OCI-LY1 (cell line): ENCODE measurements around the gene GRIN2A.

Source experiments
- H2AFZ ChIP-seq: fragments of 200-600 bp; sonication (generic), shearing (Covaris generic); 2 replicates; pipeline ENCODE4 v1.6.0; 2014; ENCODE audit warnings: antibody characterized with exemption, mild to moderate bottlenecking, low read length
- H3F3A ChIP-seq: fragments of 200-600 bp; sonication (generic), shearing (Covaris generic); 2 replicates; pipeline ENCODE4 v1.6.0; 2014; ENCODE audit warnings: mild to moderate bottlenecking, antibody characterized with exemption, low read length, moderate library complexity; ENCODE audit not compliant: insufficient read depth
- H3K27ac ChIP-seq: fragments of 200-600 bp; sonication (generic); 2 replicates; pipeline ENCODE4 v1.5.1; 2014; ENCODE audit warnings: low read length, mixed run types, mild to moderate bottlenecking, low read depth; ENCODE audit not compliant: poor library complexity, severe bottlenecking
- H3K27me3 ChIP-seq: fragments of 200-600 bp; sonication (generic); 2 replicates; pipeline ENCODE4 v1.6.0; 2014; ENCODE audit warnings: antibody characterized with exemption, mild to moderate bottlenecking, low read length, moderate library complexity; ENCODE audit not compliant: insufficient read depth
- H3K36me3 ChIP-seq: fragments of 200-600 bp; sonication (generic); 2 replicates; pipeline ENCODE4 v1.6.1; 2014; ENCODE audit warnings: mild to moderate bottlenecking, antibody characterized with exemption, low read length, moderate library complexity, mixed read lengths; ENCODE audit not compliant: insufficient read depth
- H3K4me1 ChIP-seq: fragments of 200-600 bp; sonication (generic); 2 replicates; pipeline ENCODE4 v1.5.1; 2014; ENCODE audit warnings: mild to moderate bottlenecking, low read length, moderate library complexity; ENCODE audit not compliant: insufficient read depth, severe bottlenecking
- H3K4me2 ChIP-seq: fragments of 200-600 bp; sonication (generic), shearing (Covaris generic); 2 replicates; pipeline ENCODE4 v1.6.1; 2014; ENCODE audit warnings: low read length
- H3K4me3 ChIP-seq: fragments of 200-600 bp; sonication (generic); 2 replicates; pipeline ENCODE4 v1.5.1; 2014; ENCODE audit warnings: low read length, low read depth, mild to moderate bottlenecking, mixed read lengths; ENCODE audit not compliant: poor library complexity, severe bottlenecking
- H3K79me2 ChIP-seq: fragments of 200-600 bp; shearing (Covaris generic); 2 replicates; pipeline ENCODE4 v1.6.1; 2016; ENCODE audit warnings: mixed run types, low read length, mixed read lengths; ENCODE audit not compliant: insufficient read depth
- H3K9ac ChIP-seq: fragments of 200-600 bp; sonication (generic), shearing (Covaris generic); 2 replicates; pipeline ENCODE4 v1.6.1; 2014; ENCODE audit warnings: mild to moderate bottlenecking, low read length, mixed read lengths
- H3K9me2 ChIP-seq: fragments of 200-600 bp; sonication (generic), shearing (Covaris generic); 2 replicates; pipeline ENCODE4 v1.6.1; 2014; ENCODE audit warnings: low read depth, mild to moderate bottlenecking, low read length, mixed read lengths
- H3K9me3 ChIP-seq: fragments of 200-600 bp; shearing (Covaris generic); 2 replicates; pipeline ENCODE4 v1.6.1; 2014; ENCODE audit warnings: low read length, mixed read lengths
- H4K20me1 ChIP-seq: fragments of 200-600 bp; sonication (generic), shearing (Covaris generic); 2 replicates; pipeline ENCODE4 v1.6.0; 2016; ENCODE audit warnings: mild to moderate bottlenecking, low read length; ENCODE audit not compliant: insufficient read depth
- CTCF ChIP-seq: fragments of 200-600 bp; sonication (generic), shearing (Covaris generic); IDR thresholded peaks from 2 replicates; pipeline ENCODE4 v1.5.1; 2017; ENCODE audit warnings: mild to moderate bottlenecking, antibody characterized with exemption, low read length, moderate library complexity, mixed read lengths
- EZH2 ChIP-seq: fragments of 200-600 bp; sonication (generic), shearing (Covaris generic); IDR thresholded peaks from 2 replicates; pipeline ENCODE4 v1.8.0; 2017; ENCODE audit warnings: borderline replicate concordance, mixed run types, mild to moderate bottlenecking, antibody characterized with exemption, low read length, moderate library complexity, mixed read lengths

Gene GRIN2A

GRCh38 chr16:10037751-10038150 is 144.5 kb downstream of the GRIN2A start:
- Histone ChIP-seq H3F3A (no peaks in the 10 kb centered on the region), H3K36me3 (no peaks in the 10 kb centered on the region), H3K9me2 (no peaks in the 10 kb centered on the region), H3K27me3 (no peaks in the 10 kb centered on the region), H3K4me3 (no peak overlapping the region), H3K4me1 (no peaks in the 10 kb centered on the region), H2AFZ (no peak overlapping the region), H4K20me1 (no peaks in the 10 kb centered on the region), H3K9me3 (no peaks in the 10 kb centered on the region), H3K4me2 (no peak overlapping the region), H3K79me2 (no peaks in the 10 kb centered on the region), H3K27ac (no peak overlapping the region), H3K9ac (no peak overlapping the region)
- no peak for TF ChIP-seq CTCF
- TF ChIP-seq EZH2 = no peak

- Histone ChIP-seq H3K27me3 (no peaks in the 10 kb centered on the region), H2AFZ (no peak overlapping the region), H4K20me1 (no peaks in the 10 kb centered on the region), H3K9ac (no peak overlapping the region), H3K4me1 (no peaks in the 10 kb centered on the region), H3K27ac (no peak overlapping the region), H3K4me2 (no peak overlapping the region), H3K9me2 (no peaks in the 10 kb centered on the region), H3K79me2 (no peaks in the 10 kb centered on the region), H3K4me3 (no peak overlapping the region), H3F3A (no peaks in the 10 kb centered on the region), H3K36me3 (no peaks in the 10 kb centered on the region), H3K9me3 (no peaks in the 10 kb centered on the region)
- TF ChIP-seq CTCF = no peak
- no peak for TF ChIP-seq EZH2
Observed at GRCh38 chr16:10036956-10037355, 145.3 kb downstream of the GRIN2A start.

GRCh38 chr16:10033556-10033955 is 148.7 kb downstream of the GRIN2A start:
- H3F3A ChIP-seq = no peaks in the 10 kb centered on the region
- no peaks in the 10 kb centered on the region for H3K36me3 ChIP-seq
- H3K9me2 ChIP-seq = no peaks in the 10 kb centered on the region
- H4K20me1 ChIP-seq = no peaks in the 10 kb centered on the region
- no peaks in the 10 kb centered on the region for H3K9me3 ChIP-seq
- H3K4me2 ChIP-seq = no peak overlapping the region
- H3K79me2 ChIP-seq = no peaks in the 10 kb centered on the region
- TF ChIP-seq CTCF (no peak), EZH2 (no peak)
- H3K4me3 ChIP-seq = no peak overlapping the region
- no peak overlapping the region for H3K27ac ChIP-seq
- H3K27me3 ChIP-seq = no peaks in the 10 kb centered on the region
- no peak overlapping the region for H3K9ac ChIP-seq
- no peak overlapping the region for H2AFZ ChIP-seq
- no peaks in the 10 kb centered on the region for H3K4me1 ChIP-seq
